Tibial nerve (tissue), 4 donors: ENCODE results near the gene CERS1. TPM values are rescaled to one million over a fixed set of nuclear protein-coding genes. Genes with fewer than 3 reads are reported as not detected.
"Not testable (repeated sequence)": the region's sequence is repeated elsewhere in the genome, so short reads cannot be mapped to it uniquely, and the experiment has no call there.

ENCODE experiments used
- DNase-seq, 2 donors: peaks; one replicate each; pipeline ENCODE4 v3.0.0-alpha.2; 2019; ENCODE audit warnings: low spot score in 2 of 2
- H3K27ac ChIP-seq, 4 donors: fragments of 200-600 bp; sonication (generic) in 3 of 4; one replicate each; pipeline ENCODE4 v1.5.1; 2017 to 2019; ENCODE audit warnings: mild to moderate bottlenecking in 1 of 4
- H3K27me3 ChIP-seq, 2 donors: fragments of 200-600 bp; sonication (generic) in 1 of 2; one replicate each; pipeline versions ENCODE4 v1.5.1 to v1.6.0; 2017 to 2019
- H3K36me3 ChIP-seq, 3 donors: fragments of 200-600 bp; sonication (generic); one replicate each; pipeline ENCODE4 v1.5.1; 2018 to 2019
- H3K4me1 ChIP-seq, 4 donors: fragments of 200-600 bp; sonication (generic) in 3 of 4; one replicate each; pipeline ENCODE4 v1.5.1; 2017 to 2019
- H3K4me3 ChIP-seq, 4 donors: fragments of 200-600 bp; sonication (generic) in 3 of 4; one replicate each; pipeline ENCODE4 v1.5.1; 2017 to 2019; ENCODE audit warnings: mild to moderate bottlenecking in 1 of 4, moderate library complexity in 1 of 4
- H3K9me3 ChIP-seq, 4 donors: fragments of 200-600 bp; sonication (generic) in 3 of 4; one replicate each; pipeline ENCODE4 v1.5.1; 2017 to 2019
- CTCF ChIP-seq, 5 experiments: fragments of 200-600 bp in 3 of 5; fragments of 450-650 bp in 2 of 5; sonication (generic) in 3 of 5; IDR thresholded peaks; one replicate each; pipeline ENCODE4 v1.5.1; 2016 to 2019; ENCODE audit warnings: antibody characterized with exemption in 5 of 5, mild to moderate bottlenecking in 3 of 5, moderate library complexity in 2 of 5
- EP300 ChIP-seq, 2 donors: sonication (generic); formaldehyde crosslinking; IDR thresholded peaks; one replicate each; pipeline ENCODE4 v1.6.1; 2017; ENCODE audit warnings: antibody characterized with exemption in 2 of 2, mild to moderate bottlenecking in 1 of 2
- POLR2A ChIP-seq, 2 donors: fragments of 450-650 bp; IDR thresholded peaks; one replicate each; pipeline ENCODE4 v1.6.1; 2017; ENCODE audit warnings: antibody characterized with exemption in 2 of 2, mild to moderate bottlenecking in 2 of 2, moderate library complexity in 2 of 2
- WGBS, 2 donors: methylation state at CpG; one replicate each; pipeline ENCODE4 v1.1.5; 2018; 5-methylcytosine and 5-hydroxymethylcytosine counted together
- total RNA-seq, 4 donors: library from RNA; depleted of rRNA; stranded (reverse); fragments of >200 nt; gene quantifications; one replicate each; pipeline ENCODE4 v1.1.0, GENCODE V29; 2016

Gene CERS1
- total RNA-seq, 4 donors from 2014 or later = 7.0 to 14.9 (median 13.4) TPM

GRCh38 chr19:18919086-18919899, 23.3 kb upstream of the CERS1 start, which contains the start of the genes COPE and DDX49:
TSS of gene COPE (minus strand) at chr19:18919387. CDS start at chr19:18919348, 39 bp downstream.
TSS of gene DDX49 (plus strand) at chr19:18919715. CDS start at chr19:18919742, 27 bp downstream.
- no peaks in the 10 kb centered on the region for H3K27me3 ChIP-seq
- peaks cover 0 to 53% (median 15%) of the 10 kb centered on the region in 3 donors for H3K36me3 ChIP-seq
- WGBS, 2 donors = 0% methylated on average over 70 to 72 of the region's 72 CpGs
- peak; percentile 88 to 90 for TF ChIP-seq EP300 (IDR thresholded peaks at IDR 0.05)
- TF ChIP-seq POLR2A (IDR thresholded peaks at IDR 0.05) = peak; percentile 55 to 77
- TF ChIP-seq CTCF (IDR thresholded peaks at IDR 0.05) = no peak
- no peaks in the 10 kb centered on the region for H3K9me3 ChIP-seq
- H3K27ac ChIP-seq = peak within 1 kb of the TSS; percentile 50 to 92 (median 92)
- H3K4me1 ChIP-seq = peaks cover 0 to 50% (median 19%) of the 10 kb centered on the region in 4 donors
- peak; percentile 96 to 99 for DNase-seq
- H3K4me3 ChIP-seq = peak within 1 kb of the TSS; percentile 79 to 98 (median 90)

- H3K27ac ChIP-seq, DNase-seq: not testable (repeated sequence)
Measured at GRCh38 chr19:18917593-18917992, 21.6 kb upstream of the CERS1 start.

GRCh38 chr19:18915639-18916038, 19.7 kb upstream of the CERS1 start:
- WGBS, 2 donors = 42 to 45% methylated on average over 3 to 5 of the region's 5 CpGs

More at GRCh38 chr19:18917593-18917992, 21.6 kb upstream of the CERS1 start:
- Histone ChIP-seq H3K36me3 (peaks cover 0 to 53% (median 9%) of the 10 kb centered on the region in 3 donors), H3K4me1 (peaks cover 0 to 50% (median 19%) of the 10 kb centered on the region in 4 donors)
- H3K4me3 ChIP-seq, H3K9me3 ChIP-seq, H3K27me3 ChIP-seq: not testable (repeated sequence)
- WGBS, 2 donors = 82 to 85% methylated on average over 9 of the region's 9 CpGs

GRCh38 chr19:18913466-18913865, 17.5 kb upstream of the CERS1 start:
- WGBS, 2 donors = 79 to 94% methylated on average over 3 to 5 of the region's 5 CpGs
- H3K36me3 ChIP-seq = peaks cover 0 to 75% (median 7%) of the 10 kb centered on the region in 3 donors
- TF ChIP-seq EP300 (IDR thresholded peaks at IDR 0.05) = no peak
- no peak for TF ChIP-seq CTCF (IDR thresholded peaks at IDR 0.05)
- TF ChIP-seq POLR2A (IDR thresholded peaks at IDR 0.05) = no peak

More at GRCh38 chr19:18915639-18916038, 19.7 kb upstream of the CERS1 start:
- Histone ChIP-seq H3K27me3 (no peaks in the 10 kb centered on the region), H3K9me3 (no peaks in the 10 kb centered on the region), H3K4me3 (no peak overlapping the region), H3K4me1 (peaks cover 0 to 41% (median 15%) of the 10 kb centered on the region in 4 donors), H3K36me3 (peaks cover 0 to 55% (median 7%) of the 10 kb centered on the region in 3 donors), H3K27ac (peak overlapping the region in 1 of 4 donors; percentile 33)
- TF ChIP-seq CTCF (IDR thresholded peaks at IDR 0.05) (peak in 3 of 5 experiments; percentile 26 to 49 (median 32)), EP300 (IDR thresholded peaks at IDR 0.05) (no peak)
- DNase-seq = no peak

GRCh38 chr19:18912933-18913332, 17.0 kb upstream of the CERS1 start:
- H3K9me3 ChIP-seq = no peaks in the 10 kb centered on the region
- H3K4me1 ChIP-seq = peaks cover 0 to 26% (median 4%) of the 10 kb centered on the region in 4 donors
- no peak overlapping the region for H3K27ac ChIP-seq
- WGBS, 2 donors = 96 to 97% methylated on average over 11 to 14 of the region's 14 CpGs
- TF ChIP-seq POLR2A (IDR thresholded peaks at IDR 0.05) = no peak
- H3K36me3 ChIP-seq = peaks cover 0 to 80% (median 7%) of the 10 kb centered on the region in 3 donors
- H3K4me3 ChIP-seq = no peak overlapping the region
- DNase-seq = no peak
- no peaks in the 10 kb centered on the region for H3K27me3 ChIP-seq

More at GRCh38 chr19:18913466-18913865, 17.5 kb upstream of the CERS1 start:
- H3K9me3 ChIP-seq = no peaks in the 10 kb centered on the region
- H3K27me3 ChIP-seq = no peaks in the 10 kb centered on the region
- H3K4me3 ChIP-seq = no peak overlapping the region
- H3K27ac ChIP-seq = no peak overlapping the region
- no peak for DNase-seq
- peaks cover 0 to 31% (median 6%) of the 10 kb centered on the region in 4 donors for H3K4me1 ChIP-seq
